Measurements from ENCODE around the gene G0S2.

Gene G0S2

GRCh38 chr1:209721323-209721722 is 46.1 kb downstream of the G0S2 start:
- DNase-seq: no peak

DNA sequence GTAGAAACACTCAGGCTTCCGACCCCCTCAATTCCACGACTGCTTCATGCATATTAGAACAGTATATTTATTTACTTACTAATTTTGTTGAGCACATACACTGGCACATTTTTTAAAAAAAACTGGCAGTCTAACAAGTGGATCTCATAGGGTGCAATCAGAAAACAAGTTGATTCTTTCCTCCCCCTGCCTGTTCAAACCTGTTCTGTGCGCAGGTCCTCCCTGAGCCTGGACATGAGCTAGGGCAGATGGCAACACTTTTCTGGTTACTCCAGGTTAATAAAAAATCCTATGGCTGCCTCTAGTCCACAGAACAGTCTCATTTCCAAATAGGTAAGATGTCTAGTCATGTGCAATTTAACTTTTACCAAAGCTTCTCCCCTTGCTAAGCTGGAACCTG is 48.1 kb downstream of the G0S2 start:
- DNase-seq: no peak

- DNase-seq: no peak
Measured at GRCh38 chr1:209723756-209724693, 48.8 kb downstream of the G0S2 start.
